HEK293T (cell line): ENCODE results near the gene ZNF205.

Experiments used
- ARNT ChIP-seq: fragments of 450-650 bp; IDR thresholded peaks from 2 replicates; pipeline ENCODE4 v1.6.1; 2017; ENCODE audit warnings: mild to moderate bottlenecking
- BHLHE40 ChIP-seq: fragments of 450-650 bp; IDR thresholded peaks from 2 replicates; pipeline ENCODE4 v1.6.1; 2016; ENCODE audit warnings: mild to moderate bottlenecking, moderate library complexity, borderline replicate concordance
- ELF4 ChIP-seq: fragments of 450-650 bp; IDR thresholded peaks from 2 replicates; pipeline ENCODE4 v1.6.1; 2017; ENCODE audit warnings: antibody characterized with exemption
- HDGF ChIP-seq: fragments of 450-650 bp; IDR thresholded peaks from 2 replicates; pipeline ENCODE4 v1.6.1; 2017; ENCODE audit warnings: antibody characterized with exemption, borderline replicate concordance
- L3MBTL2 ChIP-seq: fragments of 450-650 bp; conservative IDR thresholded peaks from 2 replicates; pipeline ENCODE4 v1.6.1; 2016; ENCODE audit warnings: mild to moderate bottlenecking
- NFRKB ChIP-seq: fragments of 450-650 bp; IDR thresholded peaks from 2 replicates; pipeline ENCODE4 v1.6.1; 2016; ENCODE audit warnings: mild to moderate bottlenecking, moderate library complexity
- SP1 ChIP-seq: fragments of 450-650 bp; IDR thresholded peaks from 2 replicates; pipeline ENCODE4 v1.6.1; 2017

GRCh38 chr16:3065069-3065741, 47.2 kb upstream of the ZNF205 start, which contains the start of gene IL32:
- TF ChIP-seq HDGF = no peak
- no peak for TF ChIP-seq L3MBTL2
- TF ChIP-seq SP1 = no peak
- no peak for TF ChIP-seq BHLHE40
- no peak for TF ChIP-seq NFRKB
- no peak for TF ChIP-seq ARNT
- TF ChIP-seq ELF4 = no peak
